Thyroid gland (tissue), 4 donors: ENCODE measurements around the gene HOMER3.

ENCODE experiments used
- POLR2A ChIP-seq, 2 donors: fragments of 450-650 bp; IDR thresholded peaks; one replicate each; pipeline ENCODE4 v1.6.1; 2017; ENCODE audit warnings: antibody characterized with exemption in 2 of 2, mild to moderate bottlenecking in 2 of 2, moderate library complexity in 1 of 2
- TF ChIP-seq, protein P1 (sequence below), 6 experiments: fragments of 200-600 bp in 3 of 6; fragments of 450-650 bp in 3 of 6; sonication (generic) in 3 of 6; IDR thresholded peaks; one replicate each; pipeline ENCODE4 v1.5.1; 2016 to 2019; ENCODE audit warnings: antibody characterized with exemption in 6 of 6, mild to moderate bottlenecking in 2 of 6, inconsistent platforms in 1 of 6, moderate library complexity in 1 of 6

DNA sequence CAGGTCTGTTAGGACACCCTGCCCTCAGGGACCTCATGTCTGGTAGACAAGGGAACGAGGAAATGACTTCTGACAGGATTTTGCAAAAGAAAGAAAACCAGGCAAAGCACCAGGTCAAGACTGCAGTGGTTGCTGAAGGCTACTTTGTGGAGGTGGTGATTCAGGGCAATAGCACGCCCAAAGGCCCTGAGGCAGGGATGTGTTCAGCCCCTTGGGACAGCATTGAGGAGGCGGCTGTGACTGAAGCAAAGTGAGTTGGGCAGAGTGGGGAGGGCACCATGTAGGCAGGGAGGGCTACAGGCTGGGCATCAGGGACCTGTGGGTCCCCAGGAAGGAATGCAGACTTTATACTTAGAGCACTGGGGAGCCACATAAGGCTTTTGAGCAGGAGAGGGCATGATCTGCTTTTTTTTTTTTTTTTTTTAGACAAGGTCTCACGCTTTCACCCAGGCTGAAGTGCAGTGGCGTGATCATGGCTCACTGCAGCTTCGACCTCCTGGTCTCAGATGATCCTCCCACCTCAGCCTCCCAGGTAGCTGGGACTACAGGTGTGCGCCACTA lies 10.8 kb upstream of the HOMER3 start:
- TF ChIP-seq, protein P1, sequence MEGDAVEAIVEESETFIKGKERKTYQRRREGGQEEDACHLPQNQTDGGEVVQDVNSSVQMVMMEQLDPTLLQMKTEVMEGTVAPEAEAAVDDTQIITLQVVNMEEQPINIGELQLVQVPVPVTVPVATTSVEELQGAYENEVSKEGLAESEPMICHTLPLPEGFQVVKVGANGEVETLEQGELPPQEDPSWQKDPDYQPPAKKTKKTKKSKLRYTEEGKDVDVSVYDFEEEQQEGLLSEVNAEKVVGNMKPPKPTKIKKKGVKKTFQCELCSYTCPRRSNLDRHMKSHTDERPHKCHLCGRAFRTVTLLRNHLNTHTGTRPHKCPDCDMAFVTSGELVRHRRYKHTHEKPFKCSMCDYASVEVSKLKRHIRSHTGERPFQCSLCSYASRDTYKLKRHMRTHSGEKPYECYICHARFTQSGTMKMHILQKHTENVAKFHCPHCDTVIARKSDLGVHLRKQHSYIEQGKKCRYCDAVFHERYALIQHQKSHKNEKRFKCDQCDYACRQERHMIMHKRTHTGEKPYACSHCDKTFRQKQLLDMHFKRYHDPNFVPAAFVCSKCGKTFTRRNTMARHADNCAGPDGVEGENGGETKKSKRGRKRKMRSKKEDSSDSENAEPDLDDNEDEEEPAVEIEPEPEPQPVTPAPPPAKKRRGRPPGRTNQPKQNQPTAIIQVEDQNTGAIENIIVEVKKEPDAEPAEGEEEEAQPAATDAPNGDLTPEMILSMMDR (IDR thresholded peaks at IDR 0.05): no peak
- TF ChIP-seq POLR2A (IDR thresholded peaks at IDR 0.05): no peak
